Ascending aorta (tissue), 2 donors: ENCODE data around the gene KLHL22. TPM values are rescaled to one million over a fixed set of nuclear protein-coding genes. Genes with fewer than 3 reads are reported as not detected.
"Not testable (repeated sequence)": the region's sequence is repeated elsewhere in the genome, so short reads cannot be mapped to it uniquely, and the experiment has no call there.

Source experiments
- DNase-seq, 2 donors: peaks; one replicate each; pipeline ENCODE4 v3.0.0-alpha.2; 2019; ENCODE audit warnings: low spot score in 2 of 2
- H3K27ac ChIP-seq, 2 donors: fragments of 200-600 bp; sonication (generic); one replicate each; pipeline ENCODE4 v1.5.1; 2016 to 2017; ENCODE audit warnings: mild to moderate bottlenecking in 1 of 2
- H3K27me3 ChIP-seq: fragments of 200-600 bp; sonication (generic); one replicate; pipeline ENCODE4 v1.5.1; 2017
- H3K36me3 ChIP-seq, 2 donors: fragments of 200-600 bp; sonication (generic); one replicate each; pipeline ENCODE4 v1.5.1; 2016
- H3K4me1 ChIP-seq, 2 donors: fragments of 200-600 bp; sonication (generic); one replicate each; pipeline ENCODE4 v1.5.1; 2016 to 2017; ENCODE audit warnings: mild to moderate bottlenecking in 1 of 2
- H3K4me3 ChIP-seq, 2 donors: fragments of 200-600 bp; sonication (generic); one replicate each; pipeline ENCODE4 v1.5.1; 2016 to 2017; ENCODE audit warnings: mild to moderate bottlenecking in 1 of 2
- H3K9me3 ChIP-seq, 2 donors: fragments of 200-600 bp; sonication (generic); one replicate each; pipeline ENCODE4 v1.5.1; 2016
- intact Hi-C: fragments of 100-400 bp; cut with DNase I; formaldehyde crosslinking; loops from one replicate; pipeline ENCODE4 v1.15.1; 2023
- total RNA-seq: library from RNA; depleted of rRNA; stranded (reverse); fragments of >200 nt; gene quantifications from one replicate; pipeline ENCODE4 v1.1.0, GENCODE V29; 2016
- TF ChIP-seq, protein P1 (sequence below), 3 experiments: fragments of 200-600 bp in 2 of 3; fragments of 450-650 bp in 1 of 3; sonication (generic) in 2 of 3; IDR thresholded peaks; one replicate each; pipeline ENCODE4 v1.5.1; 2016 to 2019; ENCODE audit warnings: antibody characterized with exemption in 3 of 3, mild to moderate bottlenecking in 1 of 3, moderate library complexity in 1 of 3

Gene KLHL22, protein sequence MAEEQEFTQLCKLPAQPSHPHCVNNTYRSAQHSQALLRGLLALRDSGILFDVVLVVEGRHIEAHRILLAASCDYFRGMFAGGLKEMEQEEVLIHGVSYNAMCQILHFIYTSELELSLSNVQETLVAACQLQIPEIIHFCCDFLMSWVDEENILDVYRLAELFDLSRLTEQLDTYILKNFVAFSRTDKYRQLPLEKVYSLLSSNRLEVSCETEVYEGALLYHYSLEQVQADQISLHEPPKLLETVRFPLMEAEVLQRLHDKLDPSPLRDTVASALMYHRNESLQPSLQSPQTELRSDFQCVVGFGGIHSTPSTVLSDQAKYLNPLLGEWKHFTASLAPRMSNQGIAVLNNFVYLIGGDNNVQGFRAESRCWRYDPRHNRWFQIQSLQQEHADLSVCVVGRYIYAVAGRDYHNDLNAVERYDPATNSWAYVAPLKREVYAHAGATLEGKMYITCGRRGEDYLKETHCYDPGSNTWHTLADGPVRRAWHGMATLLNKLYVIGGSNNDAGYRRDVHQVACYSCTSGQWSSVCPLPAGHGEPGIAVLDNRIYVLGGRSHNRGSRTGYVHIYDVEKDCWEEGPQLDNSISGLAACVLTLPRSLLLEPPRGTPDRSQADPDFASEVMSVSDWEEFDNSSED
- total RNA-seq, result 63.8 TPM

DNA sequence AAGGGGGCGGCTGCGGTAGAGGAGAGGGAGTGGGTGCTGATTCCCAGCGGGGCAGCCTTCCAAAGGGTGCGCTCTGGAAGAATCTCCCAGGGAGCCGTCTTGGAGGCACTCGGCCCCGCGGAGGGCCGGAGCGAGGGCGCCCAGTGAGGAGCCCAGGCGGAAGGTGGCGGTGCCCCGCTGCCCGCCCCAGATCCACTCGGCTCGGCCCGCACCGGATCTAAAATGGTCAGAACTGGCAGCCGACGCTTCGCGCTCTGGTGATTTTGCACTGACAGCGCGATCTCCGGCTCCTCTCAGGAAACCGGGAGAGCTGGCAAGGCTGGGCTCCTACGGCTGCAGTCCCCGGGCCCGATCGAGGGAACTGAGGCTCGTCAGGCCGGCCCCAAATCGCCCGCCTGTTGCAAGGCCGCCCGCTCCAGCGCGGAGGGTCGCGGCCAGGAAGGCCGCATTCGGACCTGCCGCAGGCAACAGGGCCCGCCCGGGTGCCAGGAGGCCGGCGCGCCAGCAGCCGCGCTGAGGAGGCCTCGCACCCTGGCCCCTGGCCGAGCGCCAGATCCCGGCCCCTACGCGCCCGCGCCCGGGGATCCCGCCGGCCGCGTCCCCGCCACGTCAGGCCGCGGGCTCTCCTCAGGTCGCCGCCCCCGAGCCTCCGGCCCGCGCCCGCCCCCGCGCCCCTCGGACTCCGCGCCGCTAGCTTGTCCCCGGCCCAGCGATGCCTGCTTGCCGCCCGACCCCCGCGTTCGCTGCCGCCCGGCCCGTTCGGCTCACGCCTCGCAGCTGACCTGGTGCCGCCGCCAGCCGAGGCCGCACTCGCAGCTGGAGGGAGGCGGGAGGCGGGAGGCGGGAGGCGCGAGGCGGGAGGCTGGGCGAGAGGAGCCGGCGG is at the start of gene KLHL22:
KLHL22 (minus strand) TSS at position 818 of the 883 bp plus-strand sequence. CDS start 6,584 bp downstream, outside the sequence.
- TF ChIP-seq, protein P1, sequence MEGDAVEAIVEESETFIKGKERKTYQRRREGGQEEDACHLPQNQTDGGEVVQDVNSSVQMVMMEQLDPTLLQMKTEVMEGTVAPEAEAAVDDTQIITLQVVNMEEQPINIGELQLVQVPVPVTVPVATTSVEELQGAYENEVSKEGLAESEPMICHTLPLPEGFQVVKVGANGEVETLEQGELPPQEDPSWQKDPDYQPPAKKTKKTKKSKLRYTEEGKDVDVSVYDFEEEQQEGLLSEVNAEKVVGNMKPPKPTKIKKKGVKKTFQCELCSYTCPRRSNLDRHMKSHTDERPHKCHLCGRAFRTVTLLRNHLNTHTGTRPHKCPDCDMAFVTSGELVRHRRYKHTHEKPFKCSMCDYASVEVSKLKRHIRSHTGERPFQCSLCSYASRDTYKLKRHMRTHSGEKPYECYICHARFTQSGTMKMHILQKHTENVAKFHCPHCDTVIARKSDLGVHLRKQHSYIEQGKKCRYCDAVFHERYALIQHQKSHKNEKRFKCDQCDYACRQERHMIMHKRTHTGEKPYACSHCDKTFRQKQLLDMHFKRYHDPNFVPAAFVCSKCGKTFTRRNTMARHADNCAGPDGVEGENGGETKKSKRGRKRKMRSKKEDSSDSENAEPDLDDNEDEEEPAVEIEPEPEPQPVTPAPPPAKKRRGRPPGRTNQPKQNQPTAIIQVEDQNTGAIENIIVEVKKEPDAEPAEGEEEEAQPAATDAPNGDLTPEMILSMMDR (IDR thresholded peaks at IDR 0.05), result peak in 1 of 3 experiments; percentile 1
- DNase-seq, result peak in 1 of 2 donors; percentile 66
- Histone ChIP-seq H3K27ac (peak within 1 kb of the TSS; percentile 90 to 99), H3K4me1 (peaks cover 0 to 20% of the 10 kb centered on the region in 2 donors), H3K36me3 (peaks cover 0 to 2% of the 10 kb centered on the region in 2 donors), H3K27me3 (no peaks in the 10 kb centered on the region), H3K9me3 (no peaks in the 10 kb centered on the region), H3K4me3 (peak within 1 kb of the TSS; percentile 93 to 96)
- intact Hi-C loops, result loop anchor here (1.0 to 5.0 kb wide), 3 partner anchors 12 to 207 kb away; partner anchors contain the start of gene MED15

DNA sequence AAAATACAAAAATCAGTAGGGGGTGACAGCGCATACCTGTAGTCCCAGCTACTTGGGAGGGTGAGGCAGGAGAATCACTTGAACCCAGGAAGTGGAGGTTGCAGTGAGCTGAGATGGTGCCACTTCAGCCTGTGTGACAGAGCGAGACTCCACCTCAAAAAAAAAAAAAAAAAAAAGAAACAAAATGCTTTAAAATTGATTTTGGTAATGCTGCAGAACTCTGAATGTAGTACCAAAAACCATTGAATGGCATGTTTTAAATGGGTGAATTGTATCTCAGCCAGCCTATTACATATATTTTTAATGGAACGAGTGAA is 49.7 kb upstream of the KLHL22 start:
- H3K27me3 ChIP-seq, H3K9me3 ChIP-seq, DNase-seq, H3K27ac ChIP-seq, intact Hi-C loops, H3K36me3 ChIP-seq, H3K4me3 ChIP-seq: not testable (repeated sequence)
- peaks cover 8 to 21% of the 10 kb centered on the region in 2 donors for H3K4me1 ChIP-seq

DNA sequence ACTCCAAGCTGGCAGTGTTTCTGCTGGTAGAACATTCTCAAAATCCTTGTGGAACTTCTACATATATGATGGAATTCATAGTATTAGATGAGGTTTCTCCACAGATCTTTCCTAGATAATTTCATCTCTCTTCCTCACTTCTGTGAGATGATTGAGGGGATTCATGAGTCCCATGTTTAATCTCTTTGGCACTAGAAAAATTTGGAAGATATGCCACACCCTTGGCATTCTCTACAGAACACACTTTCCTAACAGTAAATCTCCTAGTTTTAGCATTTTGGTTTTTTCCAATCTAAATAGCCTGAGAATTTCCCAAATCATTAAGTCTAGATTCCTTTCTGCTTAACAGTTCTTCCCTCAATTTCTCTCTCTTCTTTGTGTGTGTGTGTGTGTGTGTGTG is 47.1 kb upstream of the KLHL22 start:
- no peak overlapping the region for H3K27ac ChIP-seq
- H3K4me1 ChIP-seq, result peaks cover 3 to 9% of the 10 kb centered on the region in 2 donors
- DNase-seq, result no peak
- intact Hi-C loops, result no loop called here
- peaks cover 26 to 28% of the 10 kb centered on the region in 2 donors for H3K36me3 ChIP-seq
- no peak overlapping the region for H3K4me3 ChIP-seq
- H3K27me3 ChIP-seq, result no peaks in the 10 kb centered on the region
- H3K9me3 ChIP-seq, result no peaks in the 10 kb centered on the region
- TF ChIP-seq, protein P1 (IDR thresholded peaks at IDR 0.05), result no peak

DNA sequence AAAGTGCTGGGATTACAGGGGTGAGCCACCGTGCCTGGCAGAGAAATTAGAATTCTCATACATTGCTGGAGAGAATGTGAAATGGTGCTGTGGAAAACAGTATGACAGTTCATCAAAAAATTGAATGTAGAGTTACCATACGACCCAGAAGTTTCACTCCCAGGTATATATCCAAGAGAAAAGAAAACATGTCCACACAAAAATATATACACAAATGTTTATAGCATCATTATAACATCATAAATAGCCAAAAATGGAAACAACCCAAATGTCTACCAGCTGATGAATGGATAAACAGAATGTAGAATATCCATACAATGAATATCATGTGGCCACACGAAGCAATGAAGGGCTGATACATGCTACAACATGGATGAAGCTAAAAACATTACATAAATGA is 46.5 kb upstream of the KLHL22 start:
- DNase-seq, result no peak
- Histone ChIP-seq H3K4me1 (peaks cover 3 to 6% of the 10 kb centered on the region in 2 donors), H3K27ac (no peak overlapping the region)

DNA sequence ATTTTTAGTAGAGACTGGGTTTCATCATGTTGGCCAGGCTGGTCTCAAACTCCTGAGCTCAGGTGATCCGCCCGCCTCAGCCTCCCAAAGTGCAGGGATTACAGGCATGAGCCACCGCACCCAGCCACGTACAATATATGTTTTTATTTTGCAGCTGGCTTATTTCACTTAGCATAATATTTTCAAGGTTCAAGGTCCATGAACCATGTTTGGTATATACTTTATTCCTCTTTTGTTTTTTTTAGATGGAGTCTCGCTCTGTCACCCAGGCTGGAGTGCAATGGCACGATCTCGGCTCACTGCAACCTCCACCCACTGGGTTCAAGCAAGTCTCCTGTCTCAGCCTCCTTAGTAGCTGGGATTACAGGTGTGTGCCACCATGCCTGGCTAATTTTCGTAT is 43.3 kb upstream of the KLHL22 start:
- H3K27ac ChIP-seq, H3K4me3 ChIP-seq, DNase-seq, H3K27me3 ChIP-seq, intact Hi-C loops, H3K4me1 ChIP-seq, H3K9me3 ChIP-seq: not testable (repeated sequence)
- H3K36me3 ChIP-seq, result peaks cover 34 to 37% of the 10 kb centered on the region in 2 donors

More for the DNA sequence above, 46.5 kb upstream of the KLHL22 start:
- TF ChIP-seq, protein P1 (IDR thresholded peaks at IDR 0.05), result no peak
- Histone ChIP-seq H3K36me3 (peaks cover 32 to 34% of the 10 kb centered on the region in 2 donors), H3K27me3 (no peaks in the 10 kb centered on the region), H3K9me3 (no peaks in the 10 kb centered on the region), H3K4me3 (no peak overlapping the region)
- intact Hi-C loops, result no loop called here

DNA sequence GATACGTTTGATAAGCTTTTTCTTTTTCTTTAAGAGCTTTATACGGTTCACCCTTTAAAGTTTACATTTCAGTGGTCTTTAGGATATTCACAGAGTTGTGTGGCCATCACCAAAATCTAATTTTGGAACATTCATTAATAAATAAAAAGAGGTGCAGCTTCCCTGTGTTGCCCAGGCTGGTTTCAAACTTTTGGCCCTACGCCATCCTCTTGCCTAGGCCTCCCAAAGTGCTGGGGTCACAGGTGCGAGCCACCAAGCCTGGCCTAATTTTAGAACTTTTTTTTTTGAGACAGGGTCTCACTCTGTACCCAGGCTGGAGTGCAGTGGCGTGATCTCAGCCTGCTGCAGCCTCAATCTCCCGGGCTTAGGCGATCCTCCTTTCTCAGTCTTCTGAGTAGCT is 42.4 kb upstream of the KLHL22 start:
- no peak for DNase-seq
- TF ChIP-seq, protein P1 (IDR thresholded peaks at IDR 0.05), result no peak
- H3K27ac ChIP-seq, result no peak overlapping the region
- no peaks in the 10 kb centered on the region for H3K9me3 ChIP-seq
- no peak overlapping the region for H3K4me3 ChIP-seq
- intact Hi-C loops, result no loop called here
- H3K4me1 ChIP-seq, result peaks cover 0 to 13% of the 10 kb centered on the region in 2 donors
- H3K36me3 ChIP-seq, result peaks cover 34 to 37% of the 10 kb centered on the region in 2 donors
- no peaks in the 10 kb centered on the region for H3K27me3 ChIP-seq
